ENCODE data around the gene IHH.

DNA sequence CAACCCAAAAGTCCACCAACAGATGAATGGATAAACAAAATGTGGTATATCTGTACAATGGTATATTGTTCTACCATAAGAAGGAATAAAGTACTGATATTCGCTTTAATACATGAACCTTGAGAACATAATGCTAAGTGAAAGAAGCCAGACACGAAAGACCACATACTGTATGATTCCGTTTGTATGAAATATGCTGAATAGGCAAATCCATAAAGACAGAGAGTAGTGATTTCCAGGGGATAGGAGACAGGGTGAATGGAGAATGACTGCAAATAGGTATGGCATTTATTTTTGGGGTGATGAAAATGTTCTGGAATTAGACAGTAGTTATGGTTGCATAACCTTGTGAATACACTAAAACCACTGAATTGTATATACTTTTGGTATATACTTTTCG lies 28.6 kb upstream of the IHH start:
- TF ChIP-seq POLR2AphosphoS5 (IDR thresholded peaks at IDR 0.05; ENCODE audit: insufficient read depth, low read depth, low read length) (no peak), POLR2A (IDR thresholded peaks at IDR 0.05; ENCODE audit: low read depth, low read length) (no peak)
- TF ChIP-seq, protein P1, sequence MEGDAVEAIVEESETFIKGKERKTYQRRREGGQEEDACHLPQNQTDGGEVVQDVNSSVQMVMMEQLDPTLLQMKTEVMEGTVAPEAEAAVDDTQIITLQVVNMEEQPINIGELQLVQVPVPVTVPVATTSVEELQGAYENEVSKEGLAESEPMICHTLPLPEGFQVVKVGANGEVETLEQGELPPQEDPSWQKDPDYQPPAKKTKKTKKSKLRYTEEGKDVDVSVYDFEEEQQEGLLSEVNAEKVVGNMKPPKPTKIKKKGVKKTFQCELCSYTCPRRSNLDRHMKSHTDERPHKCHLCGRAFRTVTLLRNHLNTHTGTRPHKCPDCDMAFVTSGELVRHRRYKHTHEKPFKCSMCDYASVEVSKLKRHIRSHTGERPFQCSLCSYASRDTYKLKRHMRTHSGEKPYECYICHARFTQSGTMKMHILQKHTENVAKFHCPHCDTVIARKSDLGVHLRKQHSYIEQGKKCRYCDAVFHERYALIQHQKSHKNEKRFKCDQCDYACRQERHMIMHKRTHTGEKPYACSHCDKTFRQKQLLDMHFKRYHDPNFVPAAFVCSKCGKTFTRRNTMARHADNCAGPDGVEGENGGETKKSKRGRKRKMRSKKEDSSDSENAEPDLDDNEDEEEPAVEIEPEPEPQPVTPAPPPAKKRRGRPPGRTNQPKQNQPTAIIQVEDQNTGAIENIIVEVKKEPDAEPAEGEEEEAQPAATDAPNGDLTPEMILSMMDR (IDR thresholded peaks at IDR 0.05; ENCODE audit: extremely low read depth in 1 of 2, insufficient read depth in 1 of 2, low read depth in 1 of 2, low read length in 2 of 2) = no peak

All from endothelial cell of umbilical vein (primary cell).